Measurements from ENCODE around the gene SRSF9.

SRSF9 gene

DNA sequence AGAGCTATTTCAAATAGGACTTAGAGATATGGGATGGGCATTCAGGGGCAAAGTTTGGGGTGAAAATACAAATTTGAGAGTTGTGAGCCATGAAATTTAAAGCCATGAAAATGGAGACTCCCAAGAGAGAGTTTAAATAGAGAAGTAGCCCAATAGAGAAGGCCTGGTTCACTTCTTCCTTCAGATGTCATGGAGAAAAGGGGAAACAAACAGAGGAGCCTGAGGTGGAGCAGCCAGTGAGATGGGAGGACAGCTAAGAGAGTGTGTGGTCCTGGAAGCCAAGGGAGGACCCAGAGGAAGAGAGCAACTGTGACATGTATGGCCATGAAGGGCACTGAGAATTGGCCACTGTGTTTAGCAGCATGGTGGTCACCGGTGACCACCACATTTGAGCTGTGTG, 14.1 kb upstream of the SRSF9 start:
- H3K9me3 ChIP-seq (ENCODE audit: severe bottlenecking) = no peaks in the 10 kb centered on the region
- peaks cover 7% of the 10 kb centered on the region; the same call in 1 of the 2 replicates for H3K36me3 ChIP-seq (ENCODE audit: low read depth)
- ATAC-seq (ENCODE audit: low read depth) (no peak; the same call in 2 of the 3 replicates), DNase-seq (ENCODE audit: low spot score) (no peak)
- H3K27me3 ChIP-seq (ENCODE audit: insufficient read depth, poor library complexity, severe bottlenecking) = no peaks in the 10 kb centered on the region
- TF ChIP-seq, protein P1, sequence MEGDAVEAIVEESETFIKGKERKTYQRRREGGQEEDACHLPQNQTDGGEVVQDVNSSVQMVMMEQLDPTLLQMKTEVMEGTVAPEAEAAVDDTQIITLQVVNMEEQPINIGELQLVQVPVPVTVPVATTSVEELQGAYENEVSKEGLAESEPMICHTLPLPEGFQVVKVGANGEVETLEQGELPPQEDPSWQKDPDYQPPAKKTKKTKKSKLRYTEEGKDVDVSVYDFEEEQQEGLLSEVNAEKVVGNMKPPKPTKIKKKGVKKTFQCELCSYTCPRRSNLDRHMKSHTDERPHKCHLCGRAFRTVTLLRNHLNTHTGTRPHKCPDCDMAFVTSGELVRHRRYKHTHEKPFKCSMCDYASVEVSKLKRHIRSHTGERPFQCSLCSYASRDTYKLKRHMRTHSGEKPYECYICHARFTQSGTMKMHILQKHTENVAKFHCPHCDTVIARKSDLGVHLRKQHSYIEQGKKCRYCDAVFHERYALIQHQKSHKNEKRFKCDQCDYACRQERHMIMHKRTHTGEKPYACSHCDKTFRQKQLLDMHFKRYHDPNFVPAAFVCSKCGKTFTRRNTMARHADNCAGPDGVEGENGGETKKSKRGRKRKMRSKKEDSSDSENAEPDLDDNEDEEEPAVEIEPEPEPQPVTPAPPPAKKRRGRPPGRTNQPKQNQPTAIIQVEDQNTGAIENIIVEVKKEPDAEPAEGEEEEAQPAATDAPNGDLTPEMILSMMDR (IDR thresholded peaks at IDR 0.05; ENCODE audit: poor library complexity, severe bottlenecking) = no peak
- no peaks in the 10 kb centered on the region for H3K4me1 ChIP-seq (ENCODE audit: insufficient read depth, poor library complexity, severe bottlenecking)
- no peak overlapping the region for H3K4me3 ChIP-seq (ENCODE audit: severe bottlenecking)
- no peak overlapping the region for H3K27ac ChIP-seq (ENCODE audit: poor library complexity, severe bottlenecking)

DNA sequence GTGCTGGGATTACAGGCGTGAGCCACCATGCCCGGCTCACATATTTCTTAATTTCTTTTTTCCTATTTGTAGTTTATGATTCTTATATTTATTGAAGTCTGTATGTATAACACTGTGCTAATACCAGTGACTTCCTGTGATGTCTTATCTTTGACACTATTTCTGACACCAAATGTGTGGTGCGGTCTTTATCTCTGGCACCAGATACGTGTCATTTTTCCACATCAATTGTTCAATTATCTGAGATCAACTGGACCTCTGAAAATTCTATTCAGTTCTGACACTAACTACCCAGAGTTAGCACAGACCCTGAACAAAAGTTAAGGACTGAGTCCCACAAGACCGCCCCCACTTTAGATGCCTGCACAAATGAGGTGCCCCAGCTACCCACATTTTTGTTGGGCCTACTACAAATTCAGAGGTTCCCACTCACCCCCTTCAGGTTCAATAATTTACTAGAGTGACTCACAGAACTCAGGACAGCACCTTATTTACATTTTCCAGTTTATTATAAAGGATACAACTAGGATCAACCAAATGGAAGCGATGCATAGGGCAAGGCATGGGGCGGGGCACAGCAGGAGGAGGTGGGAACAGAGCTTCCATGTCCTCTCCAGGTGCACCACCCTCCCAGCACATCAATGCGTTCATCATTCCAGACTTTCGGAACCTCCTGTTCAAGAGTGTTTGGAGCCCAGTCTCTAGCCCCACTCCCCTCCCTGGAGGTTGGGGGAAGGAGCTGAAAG, 11.6 kb upstream of the SRSF9 start:
- Histone ChIP-seq H3K36me3 (ENCODE audit: low read depth) (no peaks in the 10 kb centered on the region), H3K27me3 (ENCODE audit: insufficient read depth, poor library complexity, severe bottlenecking) (no peaks in the 10 kb centered on the region), H3K4me1 (ENCODE audit: insufficient read depth, poor library complexity, severe bottlenecking) (no peaks in the 10 kb centered on the region), H3K27ac (ENCODE audit: poor library complexity, severe bottlenecking) (no peak overlapping the region), H3K9me3 (ENCODE audit: severe bottlenecking) (no peaks in the 10 kb centered on the region), H3K4me3 (ENCODE audit: severe bottlenecking) (no peak overlapping the region)
- TF ChIP-seq, protein P1 (IDR thresholded peaks at IDR 0.05; ENCODE audit: poor library complexity, severe bottlenecking) = no peak
- DNase-seq (ENCODE audit: low spot score) = no peak
- no peak for ATAC-seq (ENCODE audit: low read depth)

DNA sequence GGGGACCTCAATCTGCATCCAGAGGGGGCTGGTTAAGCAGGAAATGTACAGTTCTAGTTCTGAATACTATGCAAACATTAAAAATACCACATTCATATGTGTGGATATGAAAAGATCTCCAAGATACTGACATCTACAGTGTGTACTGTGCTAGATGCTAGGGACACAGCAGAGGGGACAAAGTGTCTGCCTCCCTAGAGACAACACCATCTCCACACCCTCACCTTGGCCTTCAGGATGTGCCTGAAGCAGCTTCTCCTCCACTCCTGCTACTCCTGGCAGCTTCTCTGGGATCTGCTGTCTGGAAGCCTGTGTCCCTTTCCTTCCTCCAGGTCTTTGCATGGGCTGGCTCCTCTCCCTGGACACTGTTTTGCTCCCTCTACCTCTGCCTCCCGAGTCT, 10.7 kb upstream of the SRSF9 start:
- Histone ChIP-seq H3K27me3 (ENCODE audit: insufficient read depth, poor library complexity, severe bottlenecking) (no peaks in the 10 kb centered on the region), H3K4me3 (ENCODE audit: severe bottlenecking) (no peak overlapping the region), H3K4me1 (ENCODE audit: insufficient read depth, poor library complexity, severe bottlenecking) (no peaks in the 10 kb centered on the region), H3K27ac (ENCODE audit: poor library complexity, severe bottlenecking) (no peak overlapping the region), H3K9me3 (ENCODE audit: severe bottlenecking) (no peaks in the 10 kb centered on the region), H3K36me3 (ENCODE audit: low read depth) (no peaks in the 10 kb centered on the region)
- TF ChIP-seq, protein P1 (IDR thresholded peaks at IDR 0.05; ENCODE audit: poor library complexity, severe bottlenecking) = no peak
- DNase-seq (ENCODE audit: low spot score) (no peak), ATAC-seq (ENCODE audit: low read depth) (no peak)

DNA sequence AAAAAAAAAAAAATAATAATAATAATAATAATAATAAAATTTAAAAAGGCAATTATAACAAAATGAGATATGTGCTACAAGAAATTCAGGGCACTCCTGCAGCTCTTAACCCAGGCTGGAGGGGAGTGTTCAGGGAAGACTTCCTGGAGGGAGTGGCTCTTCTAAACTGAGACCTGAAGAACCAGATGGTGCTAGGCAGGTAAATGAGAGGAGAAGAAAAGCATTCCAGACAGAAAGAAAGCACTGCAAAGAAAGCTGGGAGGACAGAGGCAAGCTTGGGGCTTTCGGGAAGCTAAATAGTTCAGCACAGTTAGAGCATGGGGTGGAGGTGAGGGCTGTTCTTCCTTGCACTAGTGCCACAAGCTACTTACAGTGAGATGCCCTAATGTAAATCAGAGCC, 9.9 kb upstream of the SRSF9 start:
- TF ChIP-seq, protein P1 (IDR thresholded peaks at IDR 0.05; ENCODE audit: poor library complexity, severe bottlenecking) = no peak
- Histone ChIP-seq H3K36me3 (ENCODE audit: low read depth) (no peaks in the 10 kb centered on the region), H3K9me3 (ENCODE audit: severe bottlenecking) (no peaks in the 10 kb centered on the region), H3K27ac (ENCODE audit: poor library complexity, severe bottlenecking) (no peak overlapping the region), H3K4me3 (ENCODE audit: severe bottlenecking) (no peak overlapping the region), H3K27me3 (ENCODE audit: insufficient read depth, poor library complexity, severe bottlenecking) (no peaks in the 10 kb centered on the region), H3K4me1 (ENCODE audit: insufficient read depth, poor library complexity, severe bottlenecking) (peaks cover 3% of the 10 kb centered on the region)
- DNase-seq (ENCODE audit: low spot score) (no peak), ATAC-seq (ENCODE audit: low read depth) (peak; percentile 7; the same call in 1 of the 3 replicates)

DNA sequence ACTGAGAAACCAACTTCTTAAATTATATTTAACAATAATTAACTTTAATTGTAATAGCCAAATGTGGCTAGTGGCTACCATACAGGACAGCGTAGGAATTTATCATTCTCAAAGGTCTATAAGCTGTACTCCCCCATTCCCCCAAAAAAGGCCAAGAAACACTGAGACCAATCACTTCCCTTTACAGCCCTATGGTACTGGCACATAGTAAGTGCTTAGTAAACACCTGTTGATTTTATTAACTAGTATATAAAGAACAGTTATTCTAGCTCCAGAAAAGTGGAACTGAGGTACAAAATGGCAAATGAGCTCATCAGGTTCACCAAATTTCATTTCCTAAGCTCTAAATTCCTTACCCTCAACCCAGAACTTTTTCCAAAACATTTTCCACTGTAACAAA, 6.1 kb upstream of the SRSF9 start:
- H3K4me3 ChIP-seq (ENCODE audit: severe bottlenecking) = no peak overlapping the region
- H3K36me3 ChIP-seq (ENCODE audit: low read depth) = no peaks in the 10 kb centered on the region
- H3K4me1 ChIP-seq (ENCODE audit: insufficient read depth, poor library complexity, severe bottlenecking) = peaks cover 16% of the 10 kb centered on the region
- H3K27me3 ChIP-seq (ENCODE audit: insufficient read depth, poor library complexity, severe bottlenecking) = no peaks in the 10 kb centered on the region
- ATAC-seq (ENCODE audit: low read depth) = no peak
- TF ChIP-seq, protein P1 (IDR thresholded peaks at IDR 0.05; ENCODE audit: poor library complexity, severe bottlenecking) = no peak
- no peaks in the 10 kb centered on the region for H3K9me3 ChIP-seq (ENCODE audit: severe bottlenecking)
- DNase-seq (ENCODE audit: low spot score) = no peak
- H3K27ac ChIP-seq (ENCODE audit: poor library complexity, severe bottlenecking) = peak overlapping the region; percentile 71
